Mesothelial cell of epicardium (in vitro differentiated cells): Measurements from ENCODE around the gene CLTCL1. TPM values are rescaled to one million over a fixed set of nuclear protein-coding genes. Genes with fewer than 3 reads are reported as not detected.
"Not testable (repeated sequence)": the region's sequence is repeated elsewhere in the genome, so short reads cannot be mapped to it uniquely, and the experiment has no call there.

Source experiments
- DNase-seq, 2 experiments: peaks; one replicate each; pipeline ENCODE4 v3.0.0; 2021; ENCODE audit warnings: low spot score in 2 of 2; ENCODE audit not compliant: unreplicated experiment in 2 of 2
- H3K27ac Mint-ChIP-seq: 2 replicates; pipeline ENCODE4 v1.8.0; 2021; ENCODE audit warnings: mixed read lengths
- H3K27me3 Mint-ChIP-seq: 2 replicates; pipeline ENCODE4 v1.8.0; 2021; ENCODE audit warnings: low read depth, mixed read lengths
- H3K36me3 Mint-ChIP-seq: 2 replicates; pipeline ENCODE4 v1.8.0; 2021; ENCODE audit warnings: mixed read lengths
- H3K4me1 Mint-ChIP-seq: 2 replicates; pipeline ENCODE4 v1.8.0; 2021; ENCODE audit warnings: mixed read lengths
- H3K4me3 Mint-ChIP-seq: 2 replicates; pipeline ENCODE4 v1.8.0; 2021; ENCODE audit warnings: mild to moderate bottlenecking, moderate library complexity, mixed read lengths
- H3K9me3 Mint-ChIP-seq: 2 replicates; pipeline ENCODE4 v1.8.0; 2021; ENCODE audit warnings: mixed read lengths
- total RNA-seq: library from RNA; stranded (reverse); gene quantifications from 3 replicates; pipeline ENCODE4 v1.2.1, GENCODE V29; 2021
- TF ChIP-seq, protein P1 (sequence below): fragments of 200-600 bp; sonication (generic); IDR thresholded peaks from one replicate; pipeline ENCODE4 v1.5.0; 2021; ENCODE audit warnings: antibody characterized with exemption; ENCODE audit not compliant: unreplicated experiment

The CLTCL1 gene
- total RNA-seq, 1 donor from 2014 or later = 5.9 TPM

DNA sequence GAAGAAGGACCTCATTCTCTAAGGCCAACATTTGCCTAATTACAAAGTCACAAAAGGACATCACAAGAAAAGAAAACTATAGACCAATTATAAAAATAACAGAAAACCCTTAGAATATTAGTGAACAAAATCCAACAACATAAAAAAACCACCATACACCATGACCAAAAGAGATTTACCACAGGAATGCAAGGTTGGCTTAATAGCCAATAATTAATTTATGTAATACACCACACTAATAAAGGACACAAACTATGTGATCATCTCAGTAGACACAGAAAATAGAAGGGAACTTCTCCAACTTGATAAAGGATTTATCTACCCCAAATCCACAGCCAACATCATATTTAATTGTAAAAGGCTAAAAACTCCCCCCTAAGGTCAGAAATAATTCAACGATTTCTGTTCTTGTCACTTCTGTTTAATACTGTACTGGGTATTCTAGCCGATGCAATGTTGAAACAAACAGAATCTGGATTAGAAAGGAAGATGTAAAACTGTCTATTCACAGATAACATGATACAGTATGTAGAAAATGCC lies 24.9 kb downstream of the CLTCL1 start:
- Mint-ChIP-seq H3K27me3 (no peaks in the 10 kb centered on the region), H3K36me3 (peaks cover 5% of the 10 kb centered on the region), H3K4me3 (no peak overlapping the region), H3K4me1 (no peaks in the 10 kb centered on the region), H3K27ac (no peak overlapping the region), H3K9me3 (peaks cover 16% of the 10 kb centered on the region)
- TF ChIP-seq, protein P1, sequence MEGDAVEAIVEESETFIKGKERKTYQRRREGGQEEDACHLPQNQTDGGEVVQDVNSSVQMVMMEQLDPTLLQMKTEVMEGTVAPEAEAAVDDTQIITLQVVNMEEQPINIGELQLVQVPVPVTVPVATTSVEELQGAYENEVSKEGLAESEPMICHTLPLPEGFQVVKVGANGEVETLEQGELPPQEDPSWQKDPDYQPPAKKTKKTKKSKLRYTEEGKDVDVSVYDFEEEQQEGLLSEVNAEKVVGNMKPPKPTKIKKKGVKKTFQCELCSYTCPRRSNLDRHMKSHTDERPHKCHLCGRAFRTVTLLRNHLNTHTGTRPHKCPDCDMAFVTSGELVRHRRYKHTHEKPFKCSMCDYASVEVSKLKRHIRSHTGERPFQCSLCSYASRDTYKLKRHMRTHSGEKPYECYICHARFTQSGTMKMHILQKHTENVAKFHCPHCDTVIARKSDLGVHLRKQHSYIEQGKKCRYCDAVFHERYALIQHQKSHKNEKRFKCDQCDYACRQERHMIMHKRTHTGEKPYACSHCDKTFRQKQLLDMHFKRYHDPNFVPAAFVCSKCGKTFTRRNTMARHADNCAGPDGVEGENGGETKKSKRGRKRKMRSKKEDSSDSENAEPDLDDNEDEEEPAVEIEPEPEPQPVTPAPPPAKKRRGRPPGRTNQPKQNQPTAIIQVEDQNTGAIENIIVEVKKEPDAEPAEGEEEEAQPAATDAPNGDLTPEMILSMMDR = no peak
- DNase-seq = no peak

DNA sequence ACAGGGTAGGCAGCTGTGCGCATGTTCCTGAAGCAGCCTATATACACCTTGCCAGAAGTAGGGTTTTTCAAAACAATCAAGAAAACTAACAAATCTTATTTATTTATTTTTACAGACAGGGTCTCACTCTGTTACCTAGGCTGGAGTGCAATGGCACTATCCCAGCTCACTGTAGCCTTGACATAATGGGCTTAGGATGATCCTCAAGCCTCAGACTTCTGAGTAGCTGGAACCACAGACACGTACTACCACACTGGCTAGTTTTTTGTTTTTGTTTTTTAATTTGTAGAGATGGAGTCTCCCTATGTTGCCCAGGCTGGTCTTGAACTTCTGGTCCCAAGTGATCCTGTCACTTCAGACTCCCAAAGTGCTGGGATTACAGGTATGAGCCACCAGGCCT lies 25.7 kb downstream of the CLTCL1 start:
- no peaks in the 10 kb centered on the region for H3K27me3 Mint-ChIP-seq
- TF ChIP-seq, protein P1 = no peak
- H3K27ac Mint-ChIP-seq = no peak overlapping the region
- H3K9me3 Mint-ChIP-seq = peaks cover 17% of the 10 kb centered on the region
- peaks cover 6% of the 10 kb centered on the region for H3K36me3 Mint-ChIP-seq
- H3K4me1 Mint-ChIP-seq = no peaks in the 10 kb centered on the region
- H3K4me3 Mint-ChIP-seq = no peak overlapping the region
- DNase-seq = no peak

DNA sequence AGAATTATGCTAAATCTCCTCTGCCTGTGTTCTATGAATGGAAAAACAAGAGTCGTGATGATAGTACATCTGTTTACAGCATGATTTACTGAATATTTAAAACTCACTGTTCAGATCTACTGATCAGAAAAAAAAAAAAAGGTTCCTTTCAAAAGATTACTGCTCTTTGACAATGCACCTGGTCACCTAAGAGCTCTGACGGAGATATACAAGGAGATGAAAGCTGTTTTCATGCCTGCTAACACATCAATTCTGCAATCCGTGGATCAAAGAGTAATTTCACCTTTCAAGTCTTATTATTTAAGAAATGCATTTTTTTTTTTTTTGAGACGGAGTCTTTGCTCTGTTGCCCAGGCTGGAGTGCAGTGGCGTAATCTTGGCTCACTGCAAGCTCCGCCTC lies 30.7 kb downstream of the CLTCL1 start:
- no peak overlapping the region for H3K4me3 Mint-ChIP-seq
- H3K27me3 Mint-ChIP-seq = no peaks in the 10 kb centered on the region
- peaks cover 4% of the 10 kb centered on the region for H3K9me3 Mint-ChIP-seq
- H3K27ac Mint-ChIP-seq = no peak overlapping the region
- no peak for DNase-seq
- H3K4me1 Mint-ChIP-seq = no peaks in the 10 kb centered on the region
- TF ChIP-seq, protein P1 = no peak
- H3K36me3 Mint-ChIP-seq = peaks cover 1% of the 10 kb centered on the region

DNA sequence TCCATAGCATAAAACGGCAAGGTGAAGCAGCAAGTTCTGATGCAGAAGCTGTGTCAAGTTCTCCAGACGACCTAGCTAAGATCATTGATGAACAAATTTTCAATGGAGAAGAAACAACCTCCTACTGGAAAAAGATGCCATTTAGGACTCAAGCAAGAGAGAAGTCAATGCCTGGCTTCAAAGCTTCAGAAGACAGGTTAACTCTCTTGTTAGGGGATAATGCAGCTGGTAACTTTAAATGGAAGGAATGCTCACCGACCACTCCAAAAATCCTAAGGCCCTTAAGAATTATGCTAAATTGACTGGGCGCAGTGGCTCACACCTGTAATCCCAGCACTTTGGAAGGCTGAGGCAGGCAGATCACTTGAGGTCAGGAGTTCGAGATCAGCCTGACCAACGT lies 31.3 kb downstream of the CLTCL1 start:
- Mint-ChIP-seq H3K4me1 (no peaks in the 10 kb centered on the region), H3K36me3 (peaks cover 1% of the 10 kb centered on the region), H3K4me3 (no peak overlapping the region), H3K27me3 (no peaks in the 10 kb centered on the region), H3K27ac (no peak overlapping the region), H3K9me3 (peaks cover 3% of the 10 kb centered on the region)
- DNase-seq = no peak
- TF ChIP-seq, protein P1 = no peak

DNA sequence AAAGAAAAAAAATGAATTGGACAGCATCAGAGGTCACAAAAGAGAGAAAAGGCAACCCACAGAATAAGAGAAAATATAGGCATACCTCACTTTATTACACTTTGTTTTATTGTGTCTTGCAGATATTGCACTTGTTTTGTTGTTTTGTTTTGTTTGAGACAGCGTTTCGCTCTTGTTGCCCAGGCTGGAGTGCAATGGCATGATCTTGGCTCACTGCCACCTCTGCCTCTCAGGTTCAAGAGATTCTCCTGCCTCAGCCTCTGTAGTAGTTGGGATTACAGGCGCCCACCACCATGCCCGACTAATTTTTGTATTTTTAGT lies 32.6 kb downstream of the CLTCL1 start:
- H3K36me3 Mint-ChIP-seq, DNase-seq, H3K9me3 Mint-ChIP-seq, H3K27me3 Mint-ChIP-seq, H3K27ac Mint-ChIP-seq, H3K4me1 Mint-ChIP-seq, H3K4me3 Mint-ChIP-seq: not testable (repeated sequence)

DNA sequence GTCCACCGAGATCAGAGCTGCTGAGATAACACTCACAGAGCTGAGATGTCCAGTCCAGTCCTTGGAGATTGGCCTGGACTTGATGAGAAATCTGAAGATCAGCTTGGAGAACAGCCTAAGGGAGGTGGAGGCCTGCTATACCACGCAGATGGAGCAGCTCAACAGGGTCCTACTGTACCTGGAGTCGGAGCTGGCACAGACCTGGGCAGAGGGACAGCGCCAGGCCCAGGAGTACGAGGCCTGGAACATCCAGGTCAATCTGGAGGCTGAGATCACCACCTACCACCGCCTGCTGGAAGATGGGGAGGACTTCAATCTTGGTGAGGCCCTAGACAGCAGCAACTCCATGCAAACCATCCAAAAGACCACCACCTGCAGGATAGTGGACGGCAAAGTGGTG lies 33.1 kb downstream of the CLTCL1 start:
- TF ChIP-seq, protein P1 = no peak
- H3K4me1 Mint-ChIP-seq = no peaks in the 10 kb centered on the region
- H3K9me3 Mint-ChIP-seq = peaks cover 7% of the 10 kb centered on the region
- no peaks in the 10 kb centered on the region for H3K27me3 Mint-ChIP-seq
- H3K27ac Mint-ChIP-seq = no peak overlapping the region
- peaks cover 3% of the 10 kb centered on the region for H3K36me3 Mint-ChIP-seq
- no peak overlapping the region for H3K4me3 Mint-ChIP-seq
- no peak for DNase-seq

DNA sequence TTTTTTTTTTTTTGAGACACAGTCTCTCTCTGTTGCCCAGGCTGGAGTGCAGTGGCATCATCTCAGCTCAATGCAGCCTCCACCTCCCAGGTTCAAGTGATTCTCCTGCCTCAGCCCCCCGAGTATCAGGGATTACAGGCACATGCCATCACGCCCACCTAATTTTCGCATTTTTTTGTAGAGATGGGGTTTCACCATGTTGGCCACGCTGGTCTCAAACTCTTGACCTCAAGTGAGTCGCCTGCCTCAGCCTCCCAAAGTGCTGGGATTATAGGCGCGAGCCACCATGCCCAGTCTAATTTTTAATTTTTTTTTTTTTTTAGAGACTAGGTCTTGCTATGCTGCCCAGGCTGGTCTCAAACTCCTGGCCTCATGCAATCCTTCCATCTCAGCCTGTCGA lies 35.2 kb downstream of the CLTCL1 start:
- not testable (repeated sequence) for DNase-seq, H3K4me1 Mint-ChIP-seq, H3K4me3 Mint-ChIP-seq, H3K36me3 Mint-ChIP-seq, H3K27me3 Mint-ChIP-seq, H3K27ac Mint-ChIP-seq, H3K9me3 Mint-ChIP-seq
